Astrocyte of the spinal cord (primary cell): ENCODE data around the gene RAB44.
A peak's percentile ranks its signal among the peaks of the same experiment; 100 is the strongest.

ENCODE experiments used
- DNase-seq: peaks from one replicate; pipeline ENCODE4 v3.0.0; 2011; ENCODE audit warnings: low read depth, low spot score
- H3K4me3 ChIP-seq: 2 replicates; pipeline ENCODE4 v1.5.1; 2011; ENCODE audit warnings: low read depth, mild to moderate bottlenecking, low read length, moderate library complexity
- CTCF ChIP-seq: IDR thresholded peaks from 2 replicates; pipeline ENCODE4 v1.5.1; 2012; ENCODE audit warnings: low read depth, mild to moderate bottlenecking, low read length, inconsistent platforms
- in situ Hi-C: cut with HindIII; loops from 2 replicates; pipeline ENCODE4 v1.10.0; 2017; ENCODE audit warnings: low sequenced_read_pairs

RAB44 gene

GRCh38 chr6:36682328-36683144, 15.1 kb upstream of the RAB44 start:
- DNase-seq: no peak
- in situ Hi-C loops: no loop called here
- no peak for TF ChIP-seq CTCF
- peak overlapping the region; percentile 98 for H3K4me3 ChIP-seq

GRCh38 chr6:36683145-36683655, 14.4 kb upstream of the RAB44 start:
- TF ChIP-seq CTCF: no peak
- no peak for DNase-seq
- H3K4me3 ChIP-seq: no peak overlapping the region
- in situ Hi-C loops: no loop called here

DNA sequence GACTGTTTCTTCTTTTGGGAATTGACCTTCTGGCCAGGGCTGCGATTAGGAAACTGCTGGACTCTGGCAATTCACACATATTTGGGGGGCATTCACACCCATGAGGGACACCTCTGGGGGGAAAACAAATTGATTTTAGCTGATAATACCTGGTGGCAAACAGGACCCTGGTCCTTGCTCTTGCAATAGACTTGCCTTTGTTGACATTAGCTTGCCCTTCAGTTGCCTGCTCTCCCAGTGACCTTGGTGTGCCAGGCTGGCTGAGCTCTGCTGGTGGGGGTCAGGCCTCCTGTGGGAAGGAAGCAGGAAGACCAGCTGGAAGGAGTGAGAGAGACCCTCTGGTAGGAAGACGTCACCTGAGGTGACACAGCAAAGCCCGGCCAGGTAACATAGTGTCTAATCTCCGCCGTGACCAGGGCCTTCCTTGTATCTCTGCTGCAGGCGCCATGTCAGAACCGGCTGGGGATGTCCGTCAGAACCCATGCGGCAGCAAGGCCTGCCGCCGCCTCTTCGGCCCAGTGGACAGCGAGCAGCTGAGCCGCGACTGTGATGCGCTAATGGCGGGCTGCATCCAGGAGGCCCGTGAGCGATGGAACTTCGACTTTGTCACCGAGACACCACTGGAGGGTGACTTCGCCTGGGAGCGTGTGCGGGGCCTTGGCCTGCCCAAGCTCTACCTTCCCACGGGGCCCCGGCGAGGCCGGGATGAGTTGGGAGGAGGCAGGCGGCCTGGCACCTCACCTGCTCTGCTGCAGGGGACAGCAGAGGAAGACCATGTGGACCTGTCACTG, 13.8 kb upstream of the RAB44 start:
- no peak for DNase-seq
- in situ Hi-C loops: no loop called here
- no peak overlapping the region for H3K4me3 ChIP-seq
- no peak for TF ChIP-seq CTCF

DNA sequence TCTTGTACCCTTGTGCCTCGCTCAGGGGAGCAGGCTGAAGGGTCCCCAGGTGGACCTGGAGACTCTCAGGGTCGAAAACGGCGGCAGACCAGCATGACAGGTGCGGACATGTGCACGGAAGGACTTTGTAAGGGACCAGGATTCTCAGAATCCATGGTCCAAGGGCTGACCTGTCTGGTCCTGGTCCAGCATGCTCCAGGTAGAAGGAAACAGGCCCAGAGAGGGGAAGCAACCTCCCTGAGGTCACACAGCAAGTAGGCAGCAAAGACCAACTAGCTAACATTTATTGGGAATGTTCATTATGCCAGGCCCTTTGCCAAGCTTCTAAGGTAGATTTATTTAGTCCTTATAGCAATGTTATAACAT, 13.2 kb upstream of the RAB44 start:
- H3K4me3 ChIP-seq: no peak overlapping the region
- in situ Hi-C loops: no loop called here
- no peak for DNase-seq
- TF ChIP-seq CTCF: no peak

- TF ChIP-seq CTCF: no peak
- no peak overlapping the region for H3K4me3 ChIP-seq
- in situ Hi-C loops: no loop called here
- DNase-seq: no peak
These were observed 12.3 kb upstream of the RAB44 start for GRCh38 chr6:36685166-36685924.

- no peak overlapping the region for H3K4me3 ChIP-seq
- in situ Hi-C loops: no loop called here
- no peak for DNase-seq
- TF ChIP-seq CTCF: no peak
These were observed 11.5 kb upstream of the RAB44 start for GRCh38 chr6:36685926-36686667.
